DLD1 (cell line): ENCODE results near the gene EFL1.
"Not testable (repeated sequence)": the region's sequence is repeated elsewhere in the genome, so short reads cannot be mapped to it uniquely, and the experiment has no call there.

ENCODE experiments used
- in situ Hi-C: cut with HindIII; loops from 2 replicates; pipeline ENCODE4 v1.10.0; 2017; ENCODE audit warnings: low sequenced_read_pairs

EFL1 gene

GRCh38 chr15:82204575-82204974 is 58.0 kb downstream of the EFL1 start:
- in situ Hi-C loops: not testable (repeated sequence)

- in situ Hi-C loops: no loop called here
Observed at GRCh38 chr15:82197733-82198594, 64.6 kb downstream of the EFL1 start.

GRCh38 chr15:82196353-82196752 is 66.2 kb downstream of the EFL1 start:
- in situ Hi-C loops: no loop called here

- in situ Hi-C loops: not testable (repeated sequence)
Observed at GRCh38 chr15:82195818-82196217, 66.7 kb downstream of the EFL1 start.

GRCh38 chr15:82194488-82194887 is 68.0 kb downstream of the EFL1 start:
- in situ Hi-C loops: not testable (repeated sequence)

GRCh38 chr15:82193435-82193834 is 69.1 kb downstream of the EFL1 start:
- in situ Hi-C loops: not testable (repeated sequence)

- in situ Hi-C loops: not testable (repeated sequence)
Observed at GRCh38 chr15:82192394-82192793, 70.1 kb downstream of the EFL1 start.

GRCh38 chr15:82186719-82187406 is 75.7 kb downstream of the EFL1 start:
- in situ Hi-C loops: no loop called here

GRCh38 chr15:82186161-82186560 is 76.4 kb downstream of the EFL1 start:
- in situ Hi-C loops: no loop called here

- in situ Hi-C loops: no loop called here
Observed at GRCh38 chr15:82184776-82185175, 77.8 kb downstream of the EFL1 start.

- in situ Hi-C loops: no loop called here
Observed at GRCh38 chr15:82184355-82184754, 78.2 kb downstream of the EFL1 start.

- in situ Hi-C loops: no loop called here
Observed at GRCh38 chr15:82183121-82184031, 79.2 kb downstream of the EFL1 start.

- in situ Hi-C loops: no loop called here
Observed at GRCh38 chr15:82181371-82181770, 81.2 kb downstream of the EFL1 start.

- in situ Hi-C loops: no loop called here
Observed at GRCh38 chr15:82178061-82178460, 84.5 kb downstream of the EFL1 start.

- in situ Hi-C loops: no loop called here
Observed at GRCh38 chr15:82177291-82178010, 85.1 kb downstream of the EFL1 start.

GRCh38 chr15:82176542-82176941 is 86.0 kb downstream of the EFL1 start:
- in situ Hi-C loops: no loop called here

- in situ Hi-C loops: no loop called here
Observed at GRCh38 chr15:82174471-82175235, 87.9 kb downstream of the EFL1 start.

- in situ Hi-C loops: no loop called here
Observed at GRCh38 chr15:82173108-82173507, 89.4 kb downstream of the EFL1 start.

GRCh38 chr15:82172506-82172905 is 90.0 kb downstream of the EFL1 start:
- in situ Hi-C loops: no loop called here

- in situ Hi-C loops: no loop called here
Observed at GRCh38 chr15:82168757-82169156, 93.8 kb downstream of the EFL1 start.
